ENCODE data around the gene PELI2.

Gene PELI2

GRCh38 chr14:56112781-56113180, 5.4 kb upstream of the PELI2 start:
- H3K27ac ChIP-seq (ENCODE audit: extremely low read depth, low read depth, low read length): no peak overlapping the region
- H3K4me3 ChIP-seq (ENCODE audit: low read depth, low read length): no peak overlapping the region
- no peaks in the 10 kb centered on the region for H3K4me1 ChIP-seq (ENCODE audit: control insufficient read depth, insufficient read depth, low read length)
- H3K9me3 ChIP-seq (ENCODE audit: control insufficient read depth, insufficient read depth, low read depth, low read length): no peaks in the 10 kb centered on the region
- TF ChIP-seq ZNF133 (tag by site-specific recombination; IDR thresholded peaks at IDR 0.05) (no peak), MEIS1 (CRISPR knock-in tag; IDR thresholded peaks at IDR 0.05; ENCODE audit: borderline replicate concordance) (no peak), ZBTB17 (tag by site-specific recombination; IDR thresholded peaks at IDR 0.05) (no peak), ZFHX2 (tag by site-specific recombination; conservative IDR thresholded peaks at IDR 0.05) (no peak), ZNF664 (tag by site-specific recombination; IDR thresholded peaks at IDR 0.05) (no peak), ZNF184 (tag by site-specific recombination; IDR thresholded peaks at IDR 0.05) (no peak), PATZ1 (tag by site-specific recombination; IDR thresholded peaks at IDR 0.05) (no peak), ZBTB20 (tag by site-specific recombination; IDR thresholded peaks at IDR 0.05) (no peak), ZNF23 (tag by site-specific recombination; IDR thresholded peaks at IDR 0.05; ENCODE audit: borderline replicate concordance) (no peak), ZNF549 (tag by site-specific recombination; IDR thresholded peaks at IDR 0.05) (no peak), ZNF350 (tag by site-specific recombination; IDR thresholded peaks at IDR 0.05) (no peak), GLI4 (tag by site-specific recombination; IDR thresholded peaks at IDR 0.05) (no peak), ZNF26 (tag by site-specific recombination; IDR thresholded peaks at IDR 0.05) (no peak), TCF7L2 (IDR thresholded peaks at IDR 0.05; ENCODE audit: borderline replicate concordance, low read depth, low read length) (no peak), ZNF138 (tag by site-specific recombination; IDR thresholded peaks at IDR 0.05; ENCODE audit: borderline replicate concordance) (no peak), YY1 (tag by site-specific recombination; IDR thresholded peaks at IDR 0.05) (no peak), ZNF529 (tag by site-specific recombination; IDR thresholded peaks at IDR 0.05; ENCODE audit: insufficient replicate concordance) (no peak)
- TF ChIP-seq, protein P1, sequence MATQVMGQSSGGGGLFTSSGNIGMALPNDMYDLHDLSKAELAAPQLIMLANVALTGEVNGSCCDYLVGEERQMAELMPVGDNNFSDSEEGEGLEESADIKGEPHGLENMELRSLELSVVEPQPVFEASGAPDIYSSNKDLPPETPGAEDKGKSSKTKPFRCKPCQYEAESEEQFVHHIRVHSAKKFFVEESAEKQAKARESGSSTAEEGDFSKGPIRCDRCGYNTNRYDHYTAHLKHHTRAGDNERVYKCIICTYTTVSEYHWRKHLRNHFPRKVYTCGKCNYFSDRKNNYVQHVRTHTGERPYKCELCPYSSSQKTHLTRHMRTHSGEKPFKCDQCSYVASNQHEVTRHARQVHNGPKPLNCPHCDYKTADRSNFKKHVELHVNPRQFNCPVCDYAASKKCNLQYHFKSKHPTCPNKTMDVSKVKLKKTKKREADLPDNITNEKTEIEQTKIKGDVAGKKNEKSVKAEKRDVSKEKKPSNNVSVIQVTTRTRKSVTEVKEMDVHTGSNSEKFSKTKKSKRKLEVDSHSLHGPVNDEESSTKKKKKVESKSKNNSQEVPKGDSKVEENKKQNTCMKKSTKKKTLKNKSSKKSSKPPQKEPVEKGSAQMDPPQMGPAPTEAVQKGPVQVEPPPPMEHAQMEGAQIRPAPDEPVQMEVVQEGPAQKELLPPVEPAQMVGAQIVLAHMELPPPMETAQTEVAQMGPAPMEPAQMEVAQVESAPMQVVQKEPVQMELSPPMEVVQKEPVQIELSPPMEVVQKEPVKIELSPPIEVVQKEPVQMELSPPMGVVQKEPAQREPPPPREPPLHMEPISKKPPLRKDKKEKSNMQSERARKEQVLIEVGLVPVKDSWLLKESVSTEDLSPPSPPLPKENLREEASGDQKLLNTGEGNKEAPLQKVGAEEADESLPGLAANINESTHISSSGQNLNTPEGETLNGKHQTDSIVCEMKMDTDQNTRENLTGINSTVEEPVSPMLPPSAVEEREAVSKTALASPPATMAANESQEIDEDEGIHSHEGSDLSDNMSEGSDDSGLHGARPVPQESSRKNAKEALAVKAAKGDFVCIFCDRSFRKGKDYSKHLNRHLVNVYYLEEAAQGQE (tag by site-specific recombination; IDR thresholded peaks at IDR 0.05): no peak
- TF ChIP-seq, protein P2, sequence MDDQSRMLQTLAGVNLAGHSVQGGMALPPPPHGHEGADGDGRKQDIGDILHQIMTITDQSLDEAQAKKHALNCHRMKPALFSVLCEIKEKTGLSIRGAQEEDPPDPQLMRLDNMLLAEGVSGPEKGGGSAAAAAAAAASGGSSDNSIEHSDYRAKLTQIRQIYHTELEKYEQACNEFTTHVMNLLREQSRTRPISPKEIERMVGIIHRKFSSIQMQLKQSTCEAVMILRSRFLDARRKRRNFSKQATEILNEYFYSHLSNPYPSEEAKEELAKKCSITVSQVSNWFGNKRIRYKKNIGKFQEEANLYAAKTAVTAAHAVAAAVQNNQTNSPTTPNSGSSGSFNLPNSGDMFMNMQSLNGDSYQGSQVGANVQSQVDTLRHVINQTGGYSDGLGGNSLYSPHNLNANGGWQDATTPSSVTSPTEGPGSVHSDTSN (CRISPR knock-in tag; IDR thresholded peaks at IDR 0.05): no peak
- TF ChIP-seq, protein P3, sequence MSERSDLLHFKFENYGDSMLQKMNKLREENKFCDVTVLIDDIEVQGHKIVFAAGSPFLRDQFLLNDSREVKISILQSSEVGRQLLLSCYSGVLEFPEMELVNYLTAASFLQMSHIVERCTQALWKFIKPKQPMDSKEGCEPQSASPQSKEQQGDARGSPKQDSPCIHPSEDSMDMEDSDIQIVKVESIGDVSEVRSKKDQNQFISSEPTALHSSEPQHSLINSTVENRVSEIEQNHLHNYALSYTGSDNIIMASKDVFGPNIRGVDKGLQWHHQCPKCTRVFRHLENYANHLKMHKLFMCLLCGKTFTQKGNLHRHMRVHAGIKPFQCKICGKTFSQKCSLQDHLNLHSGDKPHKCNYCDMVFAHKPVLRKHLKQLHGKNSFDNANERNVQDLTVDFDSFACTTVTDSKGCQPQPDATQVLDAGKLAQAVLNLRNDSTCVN (tag by site-specific recombination; optimal IDR thresholded peaks at IDR 0.05): no peak
- ChIA-PET POLR2A (no interaction called here), CTCF (interaction anchor here (0.7 kb wide), 1 partner anchor 1743 kb away, joined by 3 read pairs; no protein-coding TSS in a partner anchor)
- H3K36me3 ChIP-seq (ENCODE audit: control insufficient read depth in 2 of 2, insufficient read depth in 1 of 2, low read length in 2 of 2): no peaks in the 10 kb centered on the region
